Left cardiac atrium (tissue), 4 donors: ENCODE data around the gene SIDT2. TPM values are rescaled to one million over a fixed set of nuclear protein-coding genes. Genes with fewer than 3 reads are reported as not detected.
A peak's percentile ranks its signal among the peaks of the same experiment; 100 is the strongest.
"Not testable (repeated sequence)": the region's sequence is repeated elsewhere in the genome, so short reads cannot be mapped to it uniquely, and the experiment has no call there.

ENCODE experiments used
- ATAC-seq, 2 donors: fragments of 200-7000 bp; cut with Tn5 transposase; one replicate each; pipeline ENCODE4 v1.9.1; 2020; ENCODE audit warnings: mild to moderate bottlenecking in 2 of 2, moderate library complexity in 2 of 2
- DNase-seq: peaks from one replicate; pipeline ENCODE4 v3.0.0-alpha.2; 2020
- intact Hi-C, 2 donors: fragments of 100-400 bp; cut with DNase I; formaldehyde crosslinking; loops; one replicate each; pipeline versions ENCODE4 v1.14.1 to v1.15.1; 2022 to 2023
- long read RNA-seq: library from polyadenylated mRNA; unstranded; transcript quantifications from one replicate; pipeline ENCODE4 v2.0.0, GENCODE V29; 2021
- total RNA-seq, 2 donors: library from RNA; stranded (reverse); fragmentation: NEBNext Ultra II Directional; extraction: Animal tissue kit (Norgen Biotek cat#: 25700); gene quantifications; one replicate each; pipeline ENCODE4 v1.2.1, GENCODE V29; 2021
- donor health status: DM: no; HTN: yes; CAD: no.
- donor health status: DM: no; HTN: yes; CAD: no; lungs with severe emphysema.
- donor health status: DM: yes; HTN: yes; CAD: no.
- donor health status: Dilated cardiomyopathy.

The SIDT2 gene
- total RNA-seq, result 10 to 100 TPM; 40.8 to 48.5 TPM
- long read RNA-seq, full-length matches to known transcripts, result 1 of 22 reads
- long read RNA-seq, partial matches to known transcripts, result 9 of 22 reads
- long read RNA-seq, other reads (novel, unspliced or antisense), result 12 of 22 reads

DNA sequence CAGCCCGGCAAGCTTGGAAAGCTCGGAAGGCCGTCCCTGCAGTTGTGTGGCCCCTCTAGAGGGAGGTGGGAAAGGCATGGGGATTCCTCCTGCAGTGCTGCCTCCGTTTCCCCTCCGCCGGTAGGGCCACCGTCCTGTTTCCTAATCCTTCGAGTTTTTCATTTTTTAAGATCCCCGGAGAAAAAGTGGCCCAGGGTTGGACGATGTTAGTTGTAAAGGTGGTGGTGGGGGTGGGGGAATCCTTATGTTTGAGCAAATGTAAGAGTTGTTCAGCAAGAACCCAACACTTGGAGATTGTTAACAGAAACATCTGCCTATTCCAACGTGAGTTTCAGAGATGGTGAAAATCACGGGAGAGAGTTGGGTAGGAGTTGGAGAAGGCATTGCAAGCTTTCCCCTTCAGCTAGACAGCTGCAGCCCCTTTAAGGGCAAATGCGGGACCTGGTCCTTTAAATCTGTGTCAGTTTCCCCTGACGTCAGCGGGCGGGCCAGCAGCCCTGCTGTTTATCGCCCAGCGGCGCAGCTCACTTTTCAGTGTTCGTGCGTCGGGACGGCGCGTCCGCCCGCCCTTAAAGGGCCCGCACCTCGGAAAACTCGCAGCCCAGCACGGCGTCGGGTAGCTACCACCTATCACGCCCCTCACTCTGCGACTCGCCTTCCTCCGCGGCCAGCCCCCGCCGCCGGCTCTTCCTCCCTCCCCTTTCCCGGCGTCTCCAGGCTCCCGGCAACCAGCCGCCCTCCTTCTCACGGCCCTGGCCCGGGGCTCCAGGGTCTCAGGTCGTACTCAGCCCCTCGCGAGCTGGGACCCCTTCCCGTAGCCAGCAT lies at the start of gene SIDT2:
Gene SIDT2, plus strand, starts transcription at position 534 of the 825 bp plus-strand sequence. CDS start 521 bp downstream, outside the sequence.
- ATAC-seq, result peak; percentile 94 to 96
- intact Hi-C loops, result loop anchor here in 1 of 2 donors (5.0 kb wide), 1 partner anchor 44 kb away; no protein-coding TSS in a partner anchor
- peak; percentile 97 for DNase-seq

DNA sequence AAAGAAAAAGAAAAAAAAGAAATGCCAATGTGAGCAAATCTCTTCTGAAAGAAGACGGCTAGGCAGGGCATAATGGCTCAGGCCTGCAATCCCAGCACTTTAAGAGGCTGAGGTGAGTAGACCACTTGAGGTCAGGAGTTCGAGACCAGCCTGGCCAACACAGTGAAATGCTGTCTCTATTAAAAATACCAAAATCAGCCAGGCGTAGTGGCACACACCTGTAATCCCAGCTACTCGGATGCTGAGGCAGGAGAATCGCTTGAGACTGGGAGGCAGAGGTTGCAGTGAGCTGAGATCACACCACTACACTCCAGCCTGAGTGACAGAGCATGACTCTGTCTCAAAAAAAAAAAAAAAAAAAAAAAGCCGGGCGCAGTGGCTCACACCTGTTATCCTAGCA lies 48.1 kb upstream of the SIDT2 start:
- not testable (repeated sequence) for DNase-seq, ATAC-seq
- intact Hi-C loops, result loop anchor here in 1 of 2 donors (5.0 kb wide), 1 partner anchor 77 kb away; no protein-coding TSS in a partner anchor

DNA sequence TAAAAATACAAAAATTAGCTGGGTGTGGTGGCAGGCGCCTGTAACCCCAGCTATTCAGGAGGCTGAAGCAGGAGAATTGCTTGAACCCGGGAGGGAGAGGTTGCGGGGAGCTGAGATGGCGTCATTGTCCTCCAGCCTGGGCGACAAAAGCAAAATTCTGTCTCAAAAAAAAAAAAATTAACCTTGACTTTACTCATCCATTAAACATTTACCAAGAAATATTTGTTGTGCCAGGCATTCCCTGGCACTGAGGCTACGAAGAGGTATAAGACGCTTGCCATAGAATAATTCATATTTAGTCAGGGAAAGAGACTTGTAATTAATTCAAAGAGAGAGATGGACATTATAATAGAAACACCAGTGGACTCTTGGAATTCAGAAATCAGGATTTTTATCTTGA lies 47.7 kb upstream of the SIDT2 start:
- ATAC-seq (no peak), DNase-seq (no peak)
- intact Hi-C loops, result loop anchor here in 1 of 2 donors (5.0 kb wide), 1 partner anchor 76 kb away; no protein-coding TSS in a partner anchor

DNA sequence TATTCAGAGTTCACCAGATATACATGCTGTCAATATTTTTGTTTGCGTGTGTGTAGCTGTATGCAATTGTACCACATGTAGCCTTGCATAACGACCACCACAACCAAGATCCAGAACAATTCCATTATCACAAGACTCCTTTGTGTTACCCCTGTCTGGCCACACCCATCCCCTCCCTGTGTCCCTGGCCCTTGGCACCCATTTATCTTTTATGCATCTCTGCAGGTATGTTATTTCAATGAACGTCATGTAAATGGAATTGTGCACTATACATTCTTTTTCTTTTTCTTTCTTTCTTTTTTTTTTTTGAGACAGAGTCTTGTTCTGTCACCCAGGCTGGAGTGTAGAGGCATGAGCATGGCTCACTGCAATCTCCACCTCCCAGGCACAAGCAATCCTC lies 44.1 kb upstream of the SIDT2 start:
- ATAC-seq (no peak), DNase-seq (no peak)
- intact Hi-C loops, result loop anchor here in 1 of 2 donors (5.0 kb wide), 1 partner anchor 73 kb away; no protein-coding TSS in a partner anchor

DNA sequence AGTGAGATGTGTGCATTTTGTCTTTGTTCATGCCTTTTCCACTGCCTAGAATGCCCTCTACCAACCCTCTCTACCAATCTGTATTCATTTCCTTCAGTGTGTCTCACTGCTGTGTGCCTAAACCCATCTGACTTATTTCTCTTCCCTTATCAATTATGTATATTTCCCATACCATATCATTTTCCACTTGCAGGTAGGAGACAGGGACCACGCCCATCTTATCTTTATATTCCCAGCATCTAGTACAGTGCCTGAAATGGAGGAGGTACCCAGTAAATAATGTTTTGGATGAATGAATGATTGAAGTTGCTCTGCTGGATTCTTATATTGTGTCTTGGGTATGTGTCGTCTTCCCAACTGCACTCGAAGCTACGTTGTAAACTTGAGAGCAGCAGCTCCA lies 43.6 kb upstream of the SIDT2 start:
- DNase-seq, ATAC-seq: not testable (repeated sequence)
- intact Hi-C loops, result loop anchor here in 1 of 2 donors (5.0 kb wide), 1 partner anchor 72 kb away; no protein-coding TSS in a partner anchor

- ATAC-seq, result peak; percentile 69 to 86
- intact Hi-C loops, DNase-seq: not testable (repeated sequence)
Measured at GRCh38 chr11:117137223-117138086, 41.1 kb upstream of the SIDT2 start.

- DNase-seq (peak; percentile 68), ATAC-seq (peak; percentile 36 to 63)
- intact Hi-C loops, result no loop called here
Measured at GRCh38 chr11:117143390-117143789, 35.2 kb upstream of the SIDT2 start.

- DNase-seq, result peak; percentile 97
- ATAC-seq, result peak; percentile 97 to 98
- intact Hi-C loops, result loop anchor here in 1 of 2 donors (2.0 kb wide), 1 partner anchor 33 kb away; no protein-coding TSS in a partner anchor
Measured at GRCh38 chr11:117143871-117144476, 34.6 kb upstream of the SIDT2 start, which contains the start of gene PAFAH1B2. PAFAH1B2 (plus strand) TSS chr11:117144287; CDS start chr11:117152448, 8,161 bp downstream.

DNA sequence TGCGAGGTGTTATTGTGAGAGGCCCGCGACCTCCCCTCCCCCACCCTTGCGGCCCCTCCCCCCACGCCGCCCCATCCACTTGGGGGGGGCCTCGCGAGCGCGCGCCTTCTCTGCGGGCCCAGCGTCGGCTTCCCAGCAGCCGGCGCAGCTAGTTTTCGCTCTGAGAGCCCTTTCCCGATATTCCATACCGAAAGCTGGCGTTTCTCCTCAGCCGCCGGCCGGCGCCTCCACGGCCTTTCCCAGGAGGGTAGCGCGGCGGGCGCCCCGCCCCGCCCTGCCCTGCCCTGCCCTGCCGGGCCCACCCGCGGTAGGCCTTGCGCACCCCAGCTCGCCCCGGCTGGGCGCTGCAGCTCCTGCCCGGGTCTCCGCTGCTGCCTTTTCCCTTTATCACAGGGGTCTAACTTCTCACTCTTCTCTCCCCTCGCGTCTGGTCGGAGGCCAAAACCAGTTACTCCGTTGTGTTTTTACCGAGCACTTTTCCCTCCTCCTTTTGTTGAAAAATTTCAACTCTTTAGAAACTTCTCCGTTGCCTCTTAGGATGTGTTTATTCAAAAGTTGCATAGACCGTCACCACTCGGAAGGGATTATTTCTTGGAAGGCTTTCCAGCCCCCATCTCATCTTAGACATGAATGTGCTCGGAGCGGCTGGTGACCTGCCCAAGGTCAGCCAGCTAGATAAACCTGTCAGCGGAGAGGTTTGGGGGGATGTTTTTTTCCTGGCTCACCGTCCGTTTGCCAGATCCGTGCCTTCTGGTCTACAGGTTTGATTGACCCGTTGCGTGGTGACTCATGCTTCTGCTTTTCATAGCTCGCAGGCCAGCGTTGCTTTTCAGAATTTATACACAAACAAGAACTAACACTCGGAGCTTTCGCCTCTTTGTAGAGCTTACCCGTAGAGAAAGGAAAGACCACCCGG lies 33.8 kb upstream of the SIDT2 start:
- DNase-seq, result peak; percentile 71
- ATAC-seq, result peak; percentile 79 to 80
- intact Hi-C loops, result loop anchor here in 1 of 2 donors (2.0 kb wide), 1 partner anchor 32 kb away; no protein-coding TSS in a partner anchor

GRCh38 chr11:117145393-117145761 lies 33.2 kb upstream of the SIDT2 start:
- intact Hi-C loops, result loop anchor here in 1 of 2 donors (2.0 kb wide), 1 partner anchor 31 kb away; no protein-coding TSS in a partner anchor
- peak in 1 of 2 donors; percentile 1 for ATAC-seq
- no peak for DNase-seq

- no peak for ATAC-seq
- DNase-seq, result no peak
- intact Hi-C loops, result no loop called here
Measured at GRCh38 chr11:117146521-117146920, 32.0 kb upstream of the SIDT2 start.

GRCh38 chr11:117152066-117152465 lies 26.5 kb upstream of the SIDT2 start:
- ATAC-seq (no peak), DNase-seq (no peak)
- intact Hi-C loops, result no loop called here

- intact Hi-C loops, result no loop called here
- no peak for ATAC-seq
- no peak for DNase-seq
Measured at GRCh38 chr11:117154468-117154867, 24.1 kb upstream of the SIDT2 start.

- intact Hi-C loops, result no loop called here
Measured at GRCh38 chr11:117157507-117157906, 21.0 kb upstream of the SIDT2 start.

GRCh38 chr11:117159892-117160291 lies 18.7 kb upstream of the SIDT2 start:
- DNase-seq (no peak), ATAC-seq (no peak)
- intact Hi-C loops, result no loop called here

More at GRCh38 chr11:117157507-117157906, 21.0 kb upstream of the SIDT2 start:
- no peak for ATAC-seq
- DNase-seq, result no peak

GRCh38 chr11:117160826-117161225 lies 17.7 kb upstream of the SIDT2 start:
- DNase-seq (no peak), ATAC-seq (no peak)
- intact Hi-C loops, result no loop called here

DNA sequence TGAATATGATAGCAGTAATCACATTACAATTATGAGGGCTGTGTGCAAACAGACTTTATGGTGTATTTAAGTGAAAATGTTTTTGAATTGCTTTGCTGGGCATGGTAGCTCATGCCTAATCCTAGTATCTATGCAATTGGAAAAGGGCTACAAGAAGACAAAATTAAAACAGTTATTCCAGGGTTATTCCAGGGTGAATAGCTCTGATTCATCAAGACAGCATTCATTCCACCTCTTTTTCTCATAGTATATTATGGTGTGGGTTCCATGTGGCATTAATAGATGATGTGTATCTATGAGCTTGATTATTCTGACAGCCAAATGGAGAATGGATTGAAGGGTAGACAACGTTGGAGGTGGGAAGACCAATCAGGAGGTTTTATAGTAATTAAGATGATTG lies 12.1 kb upstream of the SIDT2 start:
- ATAC-seq (no peak), DNase-seq (no peak)
- intact Hi-C loops, result no loop called here

DNA sequence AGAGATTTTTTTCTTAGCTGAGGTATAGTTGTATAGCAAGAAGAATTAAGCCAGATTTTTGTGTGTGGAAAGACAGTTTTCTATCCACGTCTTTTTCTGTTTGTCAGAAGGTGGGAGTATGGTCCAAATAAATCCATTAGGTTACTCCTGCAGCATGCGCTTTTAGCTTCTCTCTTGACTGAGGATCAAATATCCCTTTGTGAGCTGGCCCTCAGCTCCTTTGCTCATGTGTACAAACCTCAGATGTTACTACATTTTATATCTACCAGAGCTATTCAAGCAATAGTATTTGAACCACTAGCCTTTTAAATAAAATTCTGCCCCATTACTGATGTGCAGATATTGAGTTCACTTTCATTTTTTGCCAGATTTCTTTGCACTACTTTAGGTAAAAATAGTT lies 8.8 kb upstream of the SIDT2 start:
- intact Hi-C loops, result no loop called here
- ATAC-seq (no peak), DNase-seq (no peak)
